ENCODE data around the gene SARS1.

GRCh38 chr1:109188781-109189180 lies 24.9 kb upstream of the SARS1 start:
- TF ChIP-seq CTCF (IDR thresholded peaks at IDR 0.05; ENCODE audit: insufficient read depth, low read length, poor library complexity, severe bottlenecking) (no peak), EZH2phosphoT487 (conservative IDR thresholded peaks at IDR 0.05; ENCODE audit: low read length) (no peak)

All from SU-DHL-6 (cell line).